Measurements from ENCODE around the gene MTA2.
"Not testable (repeated sequence)": the region's sequence is repeated elsewhere in the genome, so short reads cannot be mapped to it uniquely, and the experiment has no call there.

Gene MTA2

GRCh38 chr11:62591448-62592145 lies 10.1 kb downstream of the MTA2 start, which contains the start of gene TUT1:
Gene TUT1 (minus strand): TSS chr11:62591523. CDS start chr11:62591485, 38 bp downstream.
- TF ChIP-seq, protein P1, sequence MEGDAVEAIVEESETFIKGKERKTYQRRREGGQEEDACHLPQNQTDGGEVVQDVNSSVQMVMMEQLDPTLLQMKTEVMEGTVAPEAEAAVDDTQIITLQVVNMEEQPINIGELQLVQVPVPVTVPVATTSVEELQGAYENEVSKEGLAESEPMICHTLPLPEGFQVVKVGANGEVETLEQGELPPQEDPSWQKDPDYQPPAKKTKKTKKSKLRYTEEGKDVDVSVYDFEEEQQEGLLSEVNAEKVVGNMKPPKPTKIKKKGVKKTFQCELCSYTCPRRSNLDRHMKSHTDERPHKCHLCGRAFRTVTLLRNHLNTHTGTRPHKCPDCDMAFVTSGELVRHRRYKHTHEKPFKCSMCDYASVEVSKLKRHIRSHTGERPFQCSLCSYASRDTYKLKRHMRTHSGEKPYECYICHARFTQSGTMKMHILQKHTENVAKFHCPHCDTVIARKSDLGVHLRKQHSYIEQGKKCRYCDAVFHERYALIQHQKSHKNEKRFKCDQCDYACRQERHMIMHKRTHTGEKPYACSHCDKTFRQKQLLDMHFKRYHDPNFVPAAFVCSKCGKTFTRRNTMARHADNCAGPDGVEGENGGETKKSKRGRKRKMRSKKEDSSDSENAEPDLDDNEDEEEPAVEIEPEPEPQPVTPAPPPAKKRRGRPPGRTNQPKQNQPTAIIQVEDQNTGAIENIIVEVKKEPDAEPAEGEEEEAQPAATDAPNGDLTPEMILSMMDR (IDR thresholded peaks at IDR 0.05; ENCODE audit: borderline replicate concordance, insufficient read depth, low read depth, low read length), result no peak
- peak within 1 kb of the TSS; percentile 64 for H3K4me3 ChIP-seq (ENCODE audit: low read depth, low read length)

DNA sequence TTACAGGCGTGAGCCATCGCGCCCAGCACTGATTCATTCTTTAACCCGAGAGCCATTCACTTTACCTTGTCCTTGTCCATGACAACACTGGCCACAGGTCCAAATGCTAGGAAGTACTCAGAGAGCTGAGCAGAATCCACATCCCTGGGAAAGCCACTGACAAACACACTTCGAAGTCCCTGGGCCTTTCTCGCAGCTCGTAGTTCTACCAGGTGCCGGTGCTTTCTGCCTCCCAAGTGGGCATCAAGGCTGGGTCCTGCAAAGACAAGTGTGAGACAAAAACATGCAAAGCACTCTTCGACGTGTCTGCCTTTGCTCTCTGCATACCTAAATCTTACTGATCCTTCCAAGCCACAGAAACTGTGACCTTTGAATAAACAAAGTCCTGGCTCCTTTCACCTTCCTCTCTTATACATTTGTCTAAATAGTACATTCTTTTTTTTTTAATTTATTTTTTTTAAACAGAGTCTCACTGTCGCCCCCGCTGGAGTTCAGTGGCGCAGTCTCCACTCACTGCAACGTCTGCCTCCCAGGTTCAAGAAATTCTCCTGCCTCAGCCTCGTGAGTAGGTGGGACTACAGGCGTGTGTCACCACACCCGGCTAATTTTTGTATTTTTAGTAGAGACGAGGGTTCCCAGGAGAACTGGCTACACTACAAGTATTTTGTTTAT lies 12.6 kb downstream of the MTA2 start:
- H3K4me3 ChIP-seq (ENCODE audit: low read depth, low read length), result no peak overlapping the region
- TF ChIP-seq, protein P1 (IDR thresholded peaks at IDR 0.05; ENCODE audit: borderline replicate concordance, insufficient read depth, low read depth, low read length), result no peak

GRCh38 chr11:62585356-62585755 lies 16.3 kb downstream of the MTA2 start:
- not testable (repeated sequence) for H3K4me3 ChIP-seq (ENCODE audit: low read depth, low read length)

- not testable (repeated sequence) for H3K4me3 ChIP-seq (ENCODE audit: low read depth, low read length)
Measured at GRCh38 chr11:62581735-62582134, 19.9 kb downstream of the MTA2 start.

DNA sequence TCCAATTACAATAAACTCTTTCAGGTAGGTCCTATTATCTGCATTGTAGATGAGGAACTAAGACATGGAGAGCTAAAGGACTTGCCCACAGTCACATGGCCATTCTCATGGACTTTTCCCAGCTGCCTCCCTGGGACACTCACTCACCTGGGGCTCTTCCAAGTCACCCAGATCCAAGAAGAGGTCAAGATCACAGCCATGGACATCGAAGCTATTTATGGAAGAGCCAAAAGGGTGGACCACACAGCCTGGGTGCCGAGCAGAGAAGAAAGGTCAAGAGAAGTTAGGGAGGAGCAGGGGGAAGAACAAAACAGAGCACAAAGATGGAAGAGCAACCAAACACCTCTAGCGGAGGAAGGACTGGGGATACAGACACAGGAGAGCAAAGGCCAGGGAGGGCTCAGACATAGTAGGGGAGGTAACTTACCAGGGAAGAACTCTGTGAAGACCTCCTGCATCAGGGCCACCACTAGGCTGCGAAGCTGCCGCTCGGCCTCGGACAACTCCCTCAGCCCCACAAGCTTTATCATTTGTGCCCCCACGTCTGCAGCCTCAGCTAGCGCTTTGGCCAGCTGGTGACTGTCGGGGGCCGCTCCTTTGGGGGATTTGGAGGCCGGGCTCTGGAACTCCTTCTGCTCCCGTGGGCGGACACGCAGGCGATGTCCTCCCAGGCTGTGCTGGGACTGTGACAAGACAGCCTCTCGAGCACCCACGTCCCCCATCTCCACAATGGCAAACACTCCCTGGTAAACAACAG lies 20.5 kb downstream of the MTA2 start:
- TF ChIP-seq, protein P1 (IDR thresholded peaks at IDR 0.05; ENCODE audit: borderline replicate concordance, insufficient read depth, low read depth, low read length), result no peak
- H3K4me3 ChIP-seq (ENCODE audit: low read depth, low read length), result no peak overlapping the region

DNA sequence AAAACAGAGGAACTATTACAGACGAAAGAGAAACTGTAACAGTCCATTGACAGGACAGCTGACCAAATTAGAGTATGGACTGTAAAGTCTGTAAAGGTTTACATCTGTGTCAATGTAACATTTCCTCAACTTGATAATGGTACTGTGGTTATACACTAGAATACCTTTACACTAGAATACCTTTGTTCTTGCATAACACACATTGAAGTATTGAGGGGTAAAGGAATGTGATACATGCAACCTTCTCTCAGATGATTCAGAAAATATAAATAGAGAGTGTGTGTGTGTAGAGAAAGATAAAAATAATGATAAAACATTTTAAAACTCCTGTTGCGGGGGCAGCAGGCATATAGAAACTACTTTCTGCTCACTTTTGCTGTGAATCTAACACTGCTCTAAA lies 22.4 kb downstream of the MTA2 start:
- no peak overlapping the region for H3K4me3 ChIP-seq (ENCODE audit: low read depth, low read length)
- TF ChIP-seq, protein P1 (IDR thresholded peaks at IDR 0.05; ENCODE audit: borderline replicate concordance, insufficient read depth, low read depth, low read length), result no peak

- no peak overlapping the region for H3K4me3 ChIP-seq (ENCODE audit: low read depth, low read length)
- TF ChIP-seq, protein P1 (IDR thresholded peaks at IDR 0.05; ENCODE audit: borderline replicate concordance, insufficient read depth, low read depth, low read length), result no peak
Measured at GRCh38 chr11:62578541-62578940, 23.1 kb downstream of the MTA2 start.

Data from GM12875 (cell line).